NCI-H226 (cell line): ENCODE measurements around the gene HNRNPF.
"Not testable (repeated sequence)": the region's sequence is repeated elsewhere in the genome, so short reads cannot be mapped to it uniquely, and the experiment has no call there.

Experiments
- DNase-seq: peaks from one replicate; pipeline ENCODE4 v3.0.0-alpha.2; 2015

Gene HNRNPF

DNA sequence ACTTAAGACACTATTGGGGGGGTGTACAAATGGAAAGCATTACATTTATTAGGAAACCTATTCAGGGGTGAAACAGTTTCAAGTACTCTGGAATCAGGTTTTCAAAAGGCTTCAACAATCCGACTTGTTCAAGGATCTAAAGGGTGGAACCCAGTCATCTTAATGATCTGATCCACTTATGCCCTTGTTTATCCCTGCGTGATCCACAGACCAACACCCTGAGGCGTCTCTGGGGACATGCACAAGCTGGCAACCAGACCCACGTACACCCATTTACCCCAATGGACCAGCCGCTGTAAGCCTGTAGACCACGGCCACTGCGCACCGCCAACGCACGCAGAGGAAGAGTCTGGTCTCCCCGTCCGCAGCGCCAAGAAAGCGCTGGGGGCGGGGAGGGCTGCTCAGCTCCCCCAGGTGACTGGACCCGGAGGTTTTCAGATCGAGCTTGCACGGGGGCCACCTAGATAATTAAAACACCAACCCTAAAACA lies 13.4 kb downstream of the HNRNPF start:
- DNase-seq = no peak

DNA sequence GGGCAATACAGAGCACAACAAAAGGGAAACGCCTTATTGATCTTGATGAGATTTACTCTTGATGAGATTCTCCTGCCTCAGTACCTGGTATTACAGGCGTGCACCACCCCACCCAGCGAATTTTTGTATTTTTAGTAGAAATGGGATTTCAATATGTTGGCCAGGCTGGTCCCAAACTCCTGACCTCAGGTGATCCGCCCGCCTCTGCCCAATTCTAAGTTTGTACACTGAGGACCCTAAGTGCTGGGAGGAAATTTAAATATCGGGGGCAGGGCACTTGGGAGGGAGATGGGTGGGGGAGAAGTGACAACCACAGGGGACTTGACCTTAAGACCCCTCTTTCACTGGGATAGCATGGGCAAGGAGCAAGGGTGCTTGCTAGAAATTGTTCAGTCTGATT lies 14.1 kb downstream of the HNRNPF start:
- no peak for DNase-seq

DNA sequence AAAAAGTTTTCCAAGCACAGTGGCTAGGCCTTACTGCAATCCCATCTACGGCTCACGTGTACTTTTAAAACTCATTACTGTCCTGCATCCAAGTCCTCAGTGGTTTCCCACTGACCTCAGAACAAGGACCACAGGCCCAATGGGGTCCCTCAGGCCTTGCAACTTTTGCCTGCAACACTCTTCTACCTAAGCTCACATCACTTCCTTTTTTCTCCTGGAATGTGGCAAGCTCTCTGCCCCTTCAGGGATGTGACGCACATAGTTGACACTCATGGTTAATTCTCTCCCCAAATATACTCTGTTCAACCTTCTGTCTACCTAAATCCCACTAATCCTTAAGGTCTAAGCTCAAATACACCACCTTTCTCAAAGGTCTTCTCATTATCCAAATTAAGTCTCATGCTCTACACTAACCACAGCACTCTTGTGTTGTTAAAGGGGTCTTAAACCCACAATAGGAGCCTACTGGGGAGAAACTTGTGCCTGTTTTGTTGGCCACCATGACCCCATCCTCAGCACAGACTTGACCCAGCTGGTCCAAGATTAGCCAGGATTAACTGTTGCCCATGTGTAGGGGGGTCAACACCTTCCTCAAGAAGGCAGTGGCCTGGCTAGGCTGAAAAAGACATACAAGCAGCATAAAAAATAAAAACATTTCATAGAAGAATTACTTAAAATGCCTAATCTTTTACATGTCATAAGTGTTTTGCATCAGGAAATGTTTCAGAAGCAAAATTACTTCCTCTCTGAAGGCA lies 15.2 kb downstream of the HNRNPF start:
- no peak for DNase-seq

DNA sequence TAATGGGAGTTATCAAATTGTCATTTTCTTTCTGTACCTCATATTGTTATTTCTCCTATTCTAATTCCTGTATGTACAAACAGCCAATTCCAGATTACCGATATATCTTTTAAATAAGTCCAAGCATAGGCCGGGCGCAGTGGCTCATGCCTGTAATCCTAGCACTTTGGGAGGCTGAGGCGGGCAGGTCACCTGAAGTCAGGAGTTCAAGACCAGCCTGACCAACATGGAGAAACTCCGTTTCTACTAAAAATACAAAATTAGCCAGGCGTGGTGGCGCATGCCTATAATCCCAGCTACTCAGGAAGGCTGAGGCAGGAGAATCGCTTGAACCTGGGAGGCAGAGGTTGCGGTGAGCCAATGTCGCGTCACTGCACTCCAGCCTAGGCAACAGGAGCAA lies 15.8 kb downstream of the HNRNPF start:
- not testable (repeated sequence) for DNase-seq

DNA sequence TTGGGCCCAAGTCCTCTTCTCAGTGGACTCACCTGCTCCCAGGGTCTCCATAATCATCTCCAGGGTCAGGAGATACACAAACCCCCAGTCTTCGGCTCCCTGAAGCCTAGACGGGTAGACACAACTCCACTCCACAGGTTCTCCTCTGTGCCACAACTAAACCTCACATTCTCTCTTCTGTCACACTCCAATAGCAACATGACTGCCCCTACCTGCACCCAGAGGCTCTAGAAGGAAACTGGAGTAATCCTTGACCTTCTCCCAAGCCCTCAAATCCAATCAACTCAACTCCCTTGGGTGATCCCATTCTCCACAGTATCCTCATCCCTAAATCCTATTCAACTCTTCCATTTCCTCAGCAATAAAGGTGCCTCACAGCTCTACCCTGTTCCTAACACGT lies 16.2 kb downstream of the HNRNPF start:
- DNase-seq = no peak

DNA sequence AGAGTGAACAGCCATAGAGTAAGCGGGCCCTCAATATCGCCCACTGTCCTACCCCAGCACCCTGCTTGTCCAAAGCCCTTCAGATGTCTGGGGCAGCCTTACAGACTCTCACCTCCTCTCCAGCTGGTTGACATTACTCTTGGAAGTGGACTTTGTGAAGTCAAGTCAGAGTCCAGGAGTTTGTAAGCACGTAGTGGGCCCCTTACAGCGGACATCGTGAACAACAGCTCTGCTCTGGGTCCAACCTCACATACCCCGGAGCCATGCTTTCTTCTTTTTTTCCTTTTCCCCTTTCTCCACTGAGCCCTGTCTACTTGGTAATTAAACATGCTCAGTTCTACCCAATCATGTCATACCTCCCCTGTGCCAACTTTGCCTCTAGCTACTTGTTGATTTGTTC lies 17.5 kb downstream of the HNRNPF start:
- DNase-seq = no peak

DNA sequence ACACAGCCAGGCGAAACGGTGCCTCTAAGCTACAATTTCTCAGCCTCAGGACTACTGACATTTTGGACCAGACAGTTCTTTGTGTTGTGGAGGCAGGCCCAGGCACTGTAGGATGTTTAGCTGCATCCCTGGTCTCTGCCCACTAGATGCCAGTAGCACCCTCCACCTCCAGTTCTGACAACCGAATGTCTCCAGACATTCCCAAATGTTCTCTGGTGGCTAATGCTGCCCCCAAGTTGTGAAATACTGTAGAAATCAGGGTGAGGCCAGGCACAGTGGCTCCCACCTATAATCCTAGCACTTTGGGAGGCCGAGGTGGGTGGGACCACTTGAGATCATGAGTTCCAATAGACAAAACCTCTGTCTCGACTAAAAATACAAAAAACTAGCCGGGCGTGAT lies 18.2 kb downstream of the HNRNPF start:
- DNase-seq = no peak

DNA sequence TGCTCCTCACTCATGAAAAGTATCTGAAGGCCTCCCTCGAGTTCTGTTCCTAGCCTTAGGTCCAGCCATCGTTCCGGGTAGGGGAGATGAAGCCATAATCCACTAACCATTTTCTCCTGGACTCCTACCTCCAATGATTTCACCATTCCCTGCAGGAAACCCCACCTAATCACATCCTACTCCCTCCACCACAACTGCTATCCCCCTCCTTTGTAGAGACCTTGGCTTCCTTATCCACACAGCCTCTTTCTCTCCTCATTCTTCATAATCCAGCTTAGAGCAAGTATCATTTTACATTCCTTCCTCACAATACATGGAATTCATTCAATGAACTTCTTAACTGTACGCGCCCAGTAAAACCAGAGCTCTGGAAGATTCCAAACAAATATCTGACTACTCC lies 18.7 kb downstream of the HNRNPF start:
- no peak for DNase-seq

DNA sequence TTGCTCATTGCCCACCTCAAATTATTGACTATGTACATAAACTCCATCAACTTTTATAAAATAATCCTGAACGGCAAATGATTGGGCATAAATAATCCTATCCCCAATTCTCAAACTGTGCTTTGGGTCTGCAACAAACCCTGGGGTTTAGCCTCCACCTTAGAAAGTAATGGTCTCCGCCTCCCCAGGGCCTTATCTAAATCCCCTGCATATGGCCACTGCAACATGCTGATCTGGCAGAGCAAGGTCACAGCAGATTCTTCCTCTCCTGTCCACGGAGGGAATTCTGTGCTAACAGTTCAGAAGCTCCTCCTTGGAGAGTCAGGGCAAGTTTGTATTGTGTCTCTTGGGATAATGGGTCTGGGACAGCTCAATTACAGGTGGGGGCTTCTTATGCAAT lies 19.1 kb downstream of the HNRNPF start:
- no peak for DNase-seq

DNA sequence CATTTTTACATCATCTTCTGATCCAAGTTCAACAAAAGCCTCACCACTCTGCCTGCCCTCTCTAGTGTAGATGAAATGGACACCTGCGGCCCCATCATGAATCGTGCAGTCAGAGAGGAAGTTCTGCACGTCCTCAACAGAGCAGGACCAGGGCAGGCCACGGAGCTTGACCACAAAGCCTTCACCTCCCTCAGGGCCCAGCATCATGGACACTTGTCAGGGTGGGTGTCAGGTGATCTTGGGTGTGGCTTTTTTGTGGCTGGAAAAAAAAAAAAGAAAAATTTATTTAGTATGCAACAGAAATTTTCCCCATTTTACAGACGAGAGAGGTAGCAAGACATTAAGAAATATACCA lies 21.3 kb downstream of the HNRNPF start:
- no peak for DNase-seq

DNA sequence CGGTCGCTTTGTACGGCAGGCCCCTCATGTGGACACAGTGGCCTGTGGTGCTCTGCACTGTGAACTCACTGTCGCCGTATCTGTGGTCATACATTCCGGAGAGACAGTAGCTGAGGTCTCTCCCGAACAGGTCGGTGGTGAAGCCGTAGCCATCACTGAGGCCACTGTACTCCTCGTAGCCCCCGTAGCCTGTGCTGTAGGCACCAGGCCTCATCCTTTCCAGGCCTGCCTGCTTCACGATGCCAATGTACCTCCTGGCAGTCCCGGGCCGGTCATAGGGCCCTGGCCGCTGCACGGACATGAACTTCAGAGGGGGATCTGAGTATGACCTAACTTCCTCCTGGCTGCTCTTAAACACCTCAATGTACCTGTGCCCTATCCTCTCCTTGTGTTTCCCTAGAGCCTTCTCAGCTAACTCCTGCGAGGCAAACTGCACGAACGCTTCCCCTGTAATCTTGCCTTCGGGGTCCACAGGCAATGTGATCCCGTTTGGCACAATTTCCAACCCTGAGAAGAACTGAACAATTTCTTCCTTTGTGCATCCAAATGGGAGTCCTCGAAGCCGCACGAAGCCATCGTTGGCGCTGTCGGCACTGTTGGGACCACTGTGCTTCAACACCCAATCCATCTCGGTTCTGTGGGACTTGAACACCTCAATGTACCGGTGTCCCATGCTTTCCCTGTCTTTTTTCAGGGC lies 21.9 kb downstream of the HNRNPF start:
- no peak for DNase-seq

DNA sequence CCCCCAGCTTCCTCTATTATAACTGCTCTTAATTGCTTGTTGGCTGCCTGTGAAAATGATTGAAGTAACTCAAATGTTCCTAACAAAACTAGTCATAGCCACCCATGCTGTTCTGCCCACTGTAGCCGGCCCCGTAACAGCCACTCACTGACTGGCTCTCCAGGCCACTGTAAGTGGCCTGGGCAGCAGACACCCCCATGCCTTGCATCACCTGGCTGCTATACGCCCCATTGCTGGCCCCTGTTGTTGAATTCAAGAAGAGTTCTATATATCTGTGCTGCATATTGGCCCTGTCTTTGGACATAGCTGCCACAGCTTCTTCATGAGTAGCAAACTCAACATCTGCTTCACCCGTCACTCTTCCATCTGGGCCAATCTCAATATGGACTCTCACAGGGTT lies 22.4 kb downstream of the HNRNPF start:
- no peak for DNase-seq

DNA sequence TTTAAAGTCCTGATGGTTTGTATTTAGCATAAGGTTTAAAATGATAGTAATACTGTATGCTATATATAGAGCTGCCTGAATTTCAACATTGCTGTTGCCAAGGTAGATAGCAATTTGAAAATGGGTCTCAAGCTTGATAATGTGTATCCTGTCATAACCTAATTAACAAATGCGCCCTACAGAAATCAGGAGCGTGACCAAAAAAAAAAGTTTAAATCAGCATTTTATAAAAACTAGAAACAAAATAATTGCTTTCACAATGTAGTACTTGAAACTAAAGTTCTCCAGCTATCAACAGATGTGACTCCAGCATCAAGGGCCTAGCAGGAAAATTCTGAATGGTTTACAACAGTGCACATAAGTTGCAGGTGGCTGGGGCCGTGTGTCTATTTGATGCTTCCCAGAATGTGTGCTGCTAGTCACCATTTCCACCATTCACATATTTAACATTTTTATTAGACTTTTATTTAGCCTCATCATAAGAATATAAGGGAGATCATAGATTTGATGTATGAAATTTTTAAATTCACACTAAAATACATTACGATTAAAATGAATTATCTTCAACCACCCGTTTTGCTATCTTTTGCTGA lies 23.5 kb downstream of the HNRNPF start:
- no peak for DNase-seq

DNA sequence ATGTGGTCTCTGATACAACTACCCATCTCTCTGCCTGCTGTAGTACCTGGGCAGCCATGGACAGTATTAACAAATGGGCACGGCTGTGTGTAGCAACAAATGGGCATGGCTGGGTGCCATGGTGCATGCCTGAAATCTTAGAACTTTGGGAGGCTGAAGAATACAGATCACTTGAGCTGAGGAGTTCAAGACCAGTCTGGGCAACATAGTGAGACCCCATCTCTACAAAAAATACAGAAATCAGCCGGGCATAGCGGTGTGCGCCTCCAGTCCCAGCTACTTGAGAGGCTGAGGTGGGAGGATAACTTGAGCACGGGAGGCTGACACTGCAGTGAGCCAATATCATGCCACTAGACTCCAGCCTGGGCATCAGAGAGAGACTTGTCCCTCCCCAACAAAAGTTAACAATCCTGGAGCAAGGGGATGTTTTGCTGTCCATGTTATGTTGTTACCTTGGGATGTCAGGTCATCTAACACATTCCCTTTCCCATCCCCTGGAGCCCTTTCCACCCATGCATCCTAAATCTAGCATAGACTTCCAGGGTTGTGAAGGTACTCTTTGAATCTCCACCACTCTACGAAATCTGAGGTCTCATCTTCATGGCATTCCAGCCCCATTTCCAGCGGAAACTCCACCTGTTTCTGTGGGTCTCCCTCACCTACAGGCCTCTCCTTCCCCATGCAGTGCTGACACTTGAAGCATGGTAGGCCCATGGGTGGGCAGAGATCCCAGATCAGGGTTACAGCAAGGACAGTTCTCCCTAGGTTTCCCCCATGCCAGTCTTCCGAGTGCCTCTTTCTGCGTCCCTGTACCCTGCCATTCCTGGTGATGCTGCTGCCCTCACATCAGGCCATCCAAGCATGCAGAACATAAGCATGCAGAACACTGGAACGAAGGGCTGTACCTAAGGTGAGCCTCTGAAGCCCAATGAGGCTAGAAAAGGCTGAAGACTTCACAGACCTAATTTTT lies 24.4 kb downstream of the HNRNPF start:
- DNase-seq = no peak

DNA sequence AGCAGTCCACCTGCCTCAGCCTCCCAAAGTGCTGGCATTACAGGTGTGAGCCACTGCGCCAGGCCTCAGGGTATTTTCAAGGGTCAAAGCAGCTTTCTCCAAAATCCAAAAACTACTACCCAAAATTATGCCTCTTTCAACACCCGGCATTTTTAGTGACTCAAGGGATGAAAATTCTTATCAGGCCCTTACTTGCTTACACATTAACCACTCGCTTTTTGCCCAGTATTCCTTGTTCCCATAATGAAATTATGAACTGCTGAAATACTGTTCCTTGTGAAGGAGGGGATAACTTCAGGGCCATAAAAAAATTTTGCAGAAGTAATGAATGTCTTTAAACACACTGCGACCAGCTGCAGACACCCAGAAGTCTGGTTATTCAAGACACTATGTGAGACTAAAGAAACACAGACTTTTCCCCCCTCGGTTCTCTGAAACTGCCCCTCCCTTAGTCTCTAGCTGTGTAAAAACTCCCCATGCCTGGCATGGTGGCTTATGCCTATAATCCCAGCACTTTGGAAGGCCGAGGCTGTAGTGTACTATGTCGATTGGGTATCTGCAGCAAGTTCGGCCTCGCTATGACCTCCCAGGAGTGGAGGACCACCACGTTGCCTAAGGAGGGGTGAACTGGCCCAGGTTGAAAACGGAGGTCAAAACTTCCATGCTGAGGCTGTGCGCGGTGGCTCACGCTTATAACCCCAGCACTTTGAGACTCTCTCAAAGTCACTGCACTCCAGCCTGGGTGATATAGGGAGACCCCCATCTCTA lies 25.6 kb downstream of the HNRNPF start:
- DNase-seq = no peak

DNA sequence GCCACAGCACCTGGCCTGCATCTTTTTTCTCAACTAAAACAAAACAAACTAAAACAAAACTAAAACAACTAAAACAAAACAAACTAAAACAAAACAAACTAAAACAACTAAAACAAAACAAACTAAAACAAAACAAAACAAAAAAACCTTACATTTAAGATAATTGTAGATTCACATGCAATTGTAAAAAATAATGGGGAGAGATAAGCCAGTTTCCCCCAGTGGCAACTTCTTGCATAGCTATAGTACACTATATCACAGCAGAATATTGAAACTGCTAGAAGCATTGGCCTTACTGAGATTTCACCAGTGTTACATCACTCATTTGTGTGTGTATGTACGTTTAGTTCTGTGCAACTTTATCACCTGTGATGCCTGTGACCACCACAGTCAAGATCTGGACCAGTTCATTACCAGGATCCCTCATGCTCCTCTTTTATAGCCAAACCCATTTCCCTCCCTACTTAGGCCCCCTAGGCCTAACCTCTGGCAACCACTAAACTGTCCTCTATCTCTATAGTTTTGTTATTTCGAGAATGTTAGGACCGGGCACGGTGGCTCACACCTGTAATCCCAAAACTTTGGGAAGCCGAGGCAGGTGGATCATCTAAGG lies 28.3 kb downstream of the HNRNPF start:
- DNase-seq = no peak

DNA sequence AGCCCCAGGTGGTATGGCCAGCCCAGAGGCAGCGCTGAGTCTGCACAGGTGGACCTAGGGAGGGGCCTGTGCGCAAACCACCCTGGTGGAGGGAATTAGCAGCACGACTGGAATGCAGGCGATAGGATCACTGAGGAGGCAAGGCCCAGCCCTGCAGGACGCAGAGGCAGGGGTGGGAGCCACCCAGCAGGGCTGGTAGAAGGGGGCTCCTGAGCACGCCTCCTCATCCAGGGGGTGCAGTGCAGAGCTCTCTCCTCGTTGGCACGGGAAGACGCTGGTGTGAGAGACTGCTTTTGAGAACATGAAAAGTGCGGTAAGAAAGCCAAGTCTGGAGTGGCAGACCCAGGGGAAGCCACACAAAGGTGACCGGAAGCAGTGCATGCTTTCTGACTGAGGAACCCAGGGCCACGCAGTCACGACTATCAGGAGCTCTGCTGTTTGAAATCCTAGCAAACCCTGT lies 31.5 kb downstream of the HNRNPF start:
- no peak for DNase-seq

DNA sequence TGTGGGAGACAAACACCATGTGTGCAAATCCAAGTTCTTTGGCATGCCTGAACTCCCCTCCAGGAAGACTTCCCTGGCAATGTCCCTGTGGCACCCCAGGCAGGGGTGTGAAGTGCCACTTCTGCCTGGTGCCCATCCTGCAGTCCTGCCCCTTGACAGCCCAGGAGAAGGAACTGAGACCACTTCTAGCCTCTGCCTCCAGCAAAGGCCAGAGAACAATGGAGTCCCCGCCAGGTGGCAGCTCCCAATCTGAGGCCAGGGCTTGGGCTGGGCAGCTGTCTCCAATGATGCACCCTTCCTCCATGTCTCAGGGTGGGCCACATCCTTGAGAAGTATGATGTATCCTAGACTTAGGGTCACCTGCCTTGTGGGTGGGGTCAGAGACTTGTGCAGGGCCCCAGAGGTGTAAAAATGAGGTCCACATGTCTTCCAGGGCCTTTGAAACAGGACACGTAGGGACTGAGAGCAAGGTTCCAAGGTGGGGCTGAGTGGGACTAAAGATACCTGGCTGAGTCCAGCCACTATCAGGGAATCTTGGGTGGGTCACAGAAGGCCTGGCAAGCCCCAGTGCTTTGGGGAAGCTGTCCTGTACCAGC lies 32.1 kb downstream of the HNRNPF start:
- no peak for DNase-seq

DNA sequence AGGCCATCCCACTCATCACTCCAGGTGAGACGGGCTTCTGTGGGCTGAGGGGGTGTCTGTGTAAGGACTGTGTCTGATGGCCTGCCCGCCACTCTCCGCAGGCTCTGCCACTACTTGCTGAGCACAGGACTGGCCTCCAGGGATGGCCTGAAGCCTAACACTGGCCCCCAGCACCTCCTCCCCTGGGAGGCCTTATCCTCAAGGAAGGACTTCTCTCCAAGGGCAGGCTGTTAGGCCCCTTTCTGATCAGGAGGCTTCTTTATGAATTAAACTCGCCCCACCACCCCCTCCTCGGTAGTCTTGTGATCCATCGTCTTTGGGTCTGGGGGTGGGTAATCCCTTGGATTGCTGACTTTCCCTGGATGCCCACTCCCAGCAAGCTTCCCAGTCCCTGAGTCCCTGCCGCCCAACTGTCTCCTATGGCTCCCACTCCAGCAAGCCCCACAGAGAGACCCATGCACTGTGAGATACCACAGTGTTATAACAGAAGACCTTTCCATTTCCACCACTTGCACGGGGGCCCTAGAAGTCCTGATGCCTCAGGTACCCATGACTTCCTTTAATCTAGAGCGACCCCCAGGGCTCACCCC lies 32.8 kb downstream of the HNRNPF start:
- no peak for DNase-seq

DNA sequence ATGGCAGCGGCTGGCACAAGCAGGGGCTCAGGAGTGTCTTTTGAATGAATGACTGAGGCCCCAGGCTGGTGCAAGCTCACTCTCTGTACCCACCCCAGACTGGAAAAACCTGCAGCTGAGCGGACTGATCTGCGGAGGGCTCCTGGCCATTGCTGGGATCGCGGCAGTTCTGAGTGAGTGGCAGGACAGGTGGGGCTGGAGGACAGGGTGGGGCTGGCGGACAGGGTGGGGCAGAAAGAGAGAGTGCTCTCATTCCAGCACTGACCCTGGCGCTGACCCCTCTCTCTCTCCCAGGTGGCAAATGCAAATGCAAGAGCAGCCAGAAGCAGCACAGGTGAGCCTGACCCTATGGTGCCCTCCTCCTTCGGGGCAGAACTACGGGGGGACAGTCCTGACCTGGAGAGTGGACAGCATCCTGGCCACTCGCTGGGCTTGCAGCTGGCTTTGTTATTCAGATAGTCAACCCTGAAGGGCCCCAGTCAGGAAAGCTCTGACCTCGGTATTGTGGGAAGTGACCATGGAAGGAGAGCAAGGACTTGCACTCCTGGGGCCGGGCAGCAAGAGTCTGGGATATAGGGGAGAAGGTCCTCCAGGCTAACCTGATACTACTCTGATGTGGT lies 33.5 kb downstream of the HNRNPF start:
- no peak for DNase-seq
